Measurements from ENCODE around the gene GRHL1.

Gene GRHL1

DNA sequence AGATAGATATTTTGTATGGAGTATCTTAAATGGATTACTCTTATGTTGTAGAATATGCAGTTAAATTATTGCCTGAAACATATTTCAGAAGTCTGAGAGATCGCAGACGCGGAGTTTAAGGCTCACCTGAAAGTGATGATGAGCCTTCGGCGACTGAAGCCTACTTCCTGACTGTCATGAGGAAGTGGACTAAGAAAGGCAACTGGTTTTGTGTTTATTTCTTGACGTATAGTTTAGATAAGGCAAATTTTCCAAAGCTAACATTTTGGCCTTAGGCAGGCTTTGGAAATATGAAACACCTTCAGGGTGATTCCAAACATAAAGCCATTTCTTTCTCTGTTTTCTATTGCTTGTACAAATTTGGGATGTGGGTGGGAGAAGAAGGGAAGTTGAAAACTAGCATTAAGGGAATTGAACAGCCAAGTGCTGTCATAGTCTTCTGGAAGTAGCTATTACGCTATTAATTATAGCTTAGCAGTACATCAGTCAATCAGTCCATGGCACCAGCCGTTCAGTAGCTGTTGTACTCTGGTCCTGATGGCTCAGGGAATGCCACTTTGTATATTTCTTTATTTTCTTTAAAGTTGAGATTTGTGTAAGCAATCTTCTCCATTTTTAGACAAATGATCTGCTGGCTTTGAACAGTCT lies 1.5 kb downstream of the GRHL1 start:
- DNase-seq (ENCODE audit: insufficient read length, low spot score) (no peak), FAIRE-seq (no peak)
- TF ChIP-seq, protein P1, sequence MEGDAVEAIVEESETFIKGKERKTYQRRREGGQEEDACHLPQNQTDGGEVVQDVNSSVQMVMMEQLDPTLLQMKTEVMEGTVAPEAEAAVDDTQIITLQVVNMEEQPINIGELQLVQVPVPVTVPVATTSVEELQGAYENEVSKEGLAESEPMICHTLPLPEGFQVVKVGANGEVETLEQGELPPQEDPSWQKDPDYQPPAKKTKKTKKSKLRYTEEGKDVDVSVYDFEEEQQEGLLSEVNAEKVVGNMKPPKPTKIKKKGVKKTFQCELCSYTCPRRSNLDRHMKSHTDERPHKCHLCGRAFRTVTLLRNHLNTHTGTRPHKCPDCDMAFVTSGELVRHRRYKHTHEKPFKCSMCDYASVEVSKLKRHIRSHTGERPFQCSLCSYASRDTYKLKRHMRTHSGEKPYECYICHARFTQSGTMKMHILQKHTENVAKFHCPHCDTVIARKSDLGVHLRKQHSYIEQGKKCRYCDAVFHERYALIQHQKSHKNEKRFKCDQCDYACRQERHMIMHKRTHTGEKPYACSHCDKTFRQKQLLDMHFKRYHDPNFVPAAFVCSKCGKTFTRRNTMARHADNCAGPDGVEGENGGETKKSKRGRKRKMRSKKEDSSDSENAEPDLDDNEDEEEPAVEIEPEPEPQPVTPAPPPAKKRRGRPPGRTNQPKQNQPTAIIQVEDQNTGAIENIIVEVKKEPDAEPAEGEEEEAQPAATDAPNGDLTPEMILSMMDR (IDR thresholded peaks at IDR 0.05; ENCODE audit: insufficient read depth, missing control alignments): no peak

DNA sequence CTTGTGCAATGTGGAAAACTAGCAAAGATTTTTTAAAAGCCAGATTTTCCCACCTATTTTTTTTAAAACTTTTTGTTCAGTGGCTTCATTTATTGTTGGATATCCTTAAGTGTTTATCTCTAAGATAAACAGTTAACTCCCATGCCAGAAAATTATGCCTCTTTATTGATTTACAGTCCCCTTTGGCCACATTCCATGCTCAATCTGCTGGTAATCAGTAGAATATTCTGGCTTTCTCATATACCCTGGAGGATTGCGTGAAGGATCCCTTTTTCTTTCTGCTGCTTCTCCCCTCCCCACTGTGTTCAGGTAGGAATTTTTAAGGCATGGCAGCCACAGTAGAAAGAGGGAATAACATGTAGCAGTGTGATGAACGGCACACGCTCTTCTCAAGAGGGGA lies 2.6 kb downstream of the GRHL1 start:
- TF ChIP-seq, protein P1 (IDR thresholded peaks at IDR 0.05; ENCODE audit: insufficient read depth, missing control alignments): no peak
- FAIRE-seq: no peak

DNA sequence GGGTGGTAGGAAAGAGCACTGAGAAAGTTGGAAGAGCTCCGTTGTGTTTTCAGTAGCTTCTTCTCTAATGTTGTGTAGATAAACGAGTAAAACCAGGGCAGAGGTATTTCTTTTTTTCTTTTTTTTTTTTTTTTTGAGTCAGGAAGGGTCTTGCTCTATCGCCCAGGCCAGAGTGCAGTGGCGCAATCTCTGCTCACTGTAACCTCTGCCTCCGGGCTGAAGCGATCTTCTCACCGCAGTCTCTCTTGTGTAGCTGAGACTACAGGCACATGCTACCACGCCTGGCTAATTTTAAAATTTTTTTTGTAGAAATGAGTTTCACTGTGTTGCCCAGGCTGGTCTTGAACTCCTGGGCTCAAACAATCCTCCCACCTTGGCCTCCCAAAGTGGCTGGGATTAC lies 6.6 kb downstream of the GRHL1 start:
- TF ChIP-seq, protein P1 (IDR thresholded peaks at IDR 0.05; ENCODE audit: insufficient read depth, missing control alignments): no peak
- DNase-seq (ENCODE audit: insufficient read length, low spot score) (no peak), FAIRE-seq (no peak)

More for the DNA sequence above, 2.6 kb downstream of the GRHL1 start:
- DNase-seq (ENCODE audit: insufficient read length, low spot score): no peak

DNA sequence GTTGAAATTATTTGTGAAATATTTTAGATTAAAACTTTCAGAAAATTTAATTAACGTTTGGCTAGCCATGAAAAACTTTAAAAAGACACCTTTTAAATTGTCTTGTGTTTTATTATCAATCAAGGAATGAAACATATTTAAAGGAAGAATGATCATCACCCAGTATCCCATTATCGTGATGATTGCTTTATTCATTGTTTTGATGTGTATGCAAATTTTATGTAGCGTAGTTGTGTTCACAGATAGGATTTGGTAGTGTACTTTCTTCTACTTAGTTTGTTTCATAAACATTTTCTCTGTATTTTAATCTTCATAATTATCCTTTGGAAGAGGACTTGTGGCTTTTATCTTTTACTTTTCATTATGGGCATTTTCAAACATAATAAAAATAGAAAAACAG lies 7.8 kb downstream of the GRHL1 start:
- TF ChIP-seq, protein P1 (IDR thresholded peaks at IDR 0.05; ENCODE audit: insufficient read depth, missing control alignments): no peak
- DNase-seq (ENCODE audit: insufficient read length, low spot score) (no peak), FAIRE-seq (no peak)

DNA sequence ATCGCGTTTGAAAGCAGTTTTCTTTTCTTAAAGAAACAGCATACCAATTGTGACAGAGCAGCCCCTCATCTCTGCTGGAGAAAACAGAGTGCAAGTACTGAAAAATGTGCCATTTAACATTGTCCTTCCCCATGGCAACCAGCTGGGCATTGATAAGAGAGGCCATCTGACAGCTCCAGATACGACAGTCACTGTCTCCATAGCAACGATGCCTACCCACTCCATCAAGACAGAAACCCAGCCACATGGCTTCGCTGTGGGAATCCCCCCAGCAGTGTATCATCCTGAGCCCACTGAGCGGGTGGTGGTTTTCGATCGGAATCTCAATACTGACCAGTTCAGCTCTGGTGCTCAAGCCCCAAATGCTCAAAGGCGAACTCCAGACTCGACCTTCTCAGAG lies 9.5 kb downstream of the GRHL1 start:
- no peak for FAIRE-seq
- no peak for DNase-seq (ENCODE audit: insufficient read length, low spot score)

DNA sequence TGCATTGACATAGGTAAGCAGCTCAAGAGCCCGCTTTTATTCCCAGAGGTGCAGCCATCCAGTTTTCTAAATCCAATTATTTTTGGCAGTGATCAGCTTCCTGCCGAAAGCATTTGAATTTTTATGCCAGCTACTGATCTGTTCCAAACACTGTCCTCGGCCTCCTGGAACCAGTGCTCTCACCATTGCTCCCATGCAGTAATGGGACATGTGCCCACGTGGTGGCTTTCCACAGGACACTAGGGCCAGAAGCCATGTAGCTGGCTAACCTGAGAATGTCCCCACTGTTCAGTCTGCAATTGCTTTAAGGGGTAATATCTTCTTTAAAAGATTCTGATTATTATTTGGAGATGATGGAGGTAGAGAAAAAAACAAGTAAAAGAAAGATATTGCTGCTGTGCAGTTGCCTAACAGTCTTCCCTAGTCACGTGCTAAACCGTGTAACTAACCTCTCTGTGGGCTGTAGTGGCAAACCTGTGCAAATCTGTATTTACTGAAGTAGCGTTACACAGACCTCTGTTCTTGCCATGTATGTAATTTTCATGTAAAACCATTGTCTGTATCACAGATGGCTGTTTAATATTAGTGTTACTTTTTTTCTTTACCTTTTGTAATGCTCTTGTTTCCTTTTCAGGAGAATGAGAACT lies 13.0 kb downstream of the GRHL1 start:
- TF ChIP-seq, protein P1 (IDR thresholded peaks at IDR 0.05; ENCODE audit: insufficient read depth, missing control alignments): no peak
- FAIRE-seq (no peak), DNase-seq (ENCODE audit: insufficient read length, low spot score) (no peak)

More for the DNA sequence above, 9.5 kb downstream of the GRHL1 start:
- TF ChIP-seq, protein P1 (IDR thresholded peaks at IDR 0.05; ENCODE audit: insufficient read depth, missing control alignments): no peak

All from D721Med (cell line).